ENCODE data around the gene CALM1. TPM values are rescaled to one million over a fixed set of nuclear protein-coding genes. Genes with fewer than 3 reads are reported as not detected.

Gene CALM1
- total RNA-seq, 4 donors from 2014 or later, result 106 to 240 (median 182) TPM

DNA sequence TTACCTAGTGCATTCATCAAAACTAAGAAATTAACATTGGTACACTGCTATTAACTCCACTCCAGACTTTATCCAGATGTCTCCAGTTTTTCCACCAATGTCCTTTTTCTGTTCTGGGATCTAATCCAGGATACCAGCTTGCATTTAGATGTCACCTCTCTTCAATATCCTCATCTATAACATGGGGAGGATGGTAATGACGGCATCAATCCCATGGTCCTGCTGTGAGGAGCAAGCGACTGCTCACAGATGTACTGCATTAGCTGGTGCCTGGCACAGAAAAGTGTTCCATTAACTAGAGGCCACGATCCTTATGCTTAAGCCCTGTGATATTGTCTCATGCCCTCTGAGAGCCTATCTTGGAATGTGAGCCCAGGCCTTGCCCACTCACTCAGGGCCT lies 53.8 kb downstream of the CALM1 start:
- intact Hi-C loops (cut with DNase I; ENCODE audit: low total_unique reads), result no loop called here
- DNase-seq (ENCODE audit: low spot score in 2 of 2), result peak in 1 of 2 donors; percentile 3
- no peak for TF ChIP-seq POLR2A (IDR thresholded peaks at IDR 0.05)
- TF ChIP-seq, protein P1, sequence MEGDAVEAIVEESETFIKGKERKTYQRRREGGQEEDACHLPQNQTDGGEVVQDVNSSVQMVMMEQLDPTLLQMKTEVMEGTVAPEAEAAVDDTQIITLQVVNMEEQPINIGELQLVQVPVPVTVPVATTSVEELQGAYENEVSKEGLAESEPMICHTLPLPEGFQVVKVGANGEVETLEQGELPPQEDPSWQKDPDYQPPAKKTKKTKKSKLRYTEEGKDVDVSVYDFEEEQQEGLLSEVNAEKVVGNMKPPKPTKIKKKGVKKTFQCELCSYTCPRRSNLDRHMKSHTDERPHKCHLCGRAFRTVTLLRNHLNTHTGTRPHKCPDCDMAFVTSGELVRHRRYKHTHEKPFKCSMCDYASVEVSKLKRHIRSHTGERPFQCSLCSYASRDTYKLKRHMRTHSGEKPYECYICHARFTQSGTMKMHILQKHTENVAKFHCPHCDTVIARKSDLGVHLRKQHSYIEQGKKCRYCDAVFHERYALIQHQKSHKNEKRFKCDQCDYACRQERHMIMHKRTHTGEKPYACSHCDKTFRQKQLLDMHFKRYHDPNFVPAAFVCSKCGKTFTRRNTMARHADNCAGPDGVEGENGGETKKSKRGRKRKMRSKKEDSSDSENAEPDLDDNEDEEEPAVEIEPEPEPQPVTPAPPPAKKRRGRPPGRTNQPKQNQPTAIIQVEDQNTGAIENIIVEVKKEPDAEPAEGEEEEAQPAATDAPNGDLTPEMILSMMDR (IDR thresholded peaks at IDR 0.05), result no peak
- H3K4me3 ChIP-seq (ENCODE audit: low read depth, poor library complexity, severe bottlenecking), result no peak overlapping the region
- 66 to 80% methylated on average over 3 of the region's 3 CpGs for WGBS, 2 donors

DNA sequence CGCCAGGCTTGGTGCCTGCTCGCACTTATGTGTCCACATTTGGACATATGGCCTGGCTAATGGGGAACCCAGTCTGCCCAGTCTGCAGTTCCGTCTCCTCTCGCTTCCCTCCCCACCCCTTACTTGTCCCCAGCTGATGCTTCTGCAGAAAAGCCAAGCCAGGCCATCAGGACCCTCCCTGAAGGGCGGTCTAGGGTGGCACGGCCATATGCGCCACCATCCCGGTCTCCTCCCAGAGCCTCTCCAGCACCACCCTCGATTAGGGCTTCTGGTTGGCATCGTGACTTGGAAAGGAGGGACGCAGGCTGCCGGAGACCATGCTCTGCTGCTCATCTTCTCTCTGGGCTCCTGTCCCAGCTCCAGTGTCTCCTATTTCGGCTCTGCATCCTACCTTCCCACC lies 54.6 kb downstream of the CALM1 start:
- TF ChIP-seq, protein P1 (IDR thresholded peaks at IDR 0.05), result no peak
- no peak for TF ChIP-seq POLR2A (IDR thresholded peaks at IDR 0.05)
- 90 to 96% methylated on average over 13 of the region's 13 CpGs for WGBS, 2 donors
- intact Hi-C loops (cut with DNase I; ENCODE audit: low total_unique reads), result no loop called here
- DNase-seq (ENCODE audit: low spot score in 2 of 2), result peak in 1 of 2 donors; percentile 53
- H3K4me3 ChIP-seq (ENCODE audit: low read depth, poor library complexity, severe bottlenecking), result no peak overlapping the region

DNA sequence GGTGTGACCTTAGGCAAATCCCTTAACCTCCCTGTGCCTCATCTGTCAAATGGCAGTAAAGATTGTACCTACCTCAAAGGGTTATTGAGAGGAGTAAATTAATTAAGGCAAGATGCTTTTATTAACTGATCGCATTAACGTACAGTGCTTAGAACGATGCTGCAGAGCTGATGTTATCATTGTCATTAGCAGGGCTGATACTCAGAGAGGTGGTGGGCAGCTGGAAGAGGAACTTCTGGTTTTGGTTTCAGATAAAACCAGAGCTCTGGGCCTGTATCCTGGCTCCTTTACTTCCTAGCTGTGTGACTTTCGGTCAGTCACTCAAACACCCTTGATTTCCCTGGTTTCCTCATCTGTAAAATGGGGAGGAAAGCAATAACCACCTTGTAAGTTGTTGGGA lies 55.1 kb downstream of the CALM1 start:
- no peak overlapping the region for H3K4me3 ChIP-seq (ENCODE audit: low read depth, poor library complexity, severe bottlenecking)
- WGBS, 2 donors, result 67 to 87% methylated on average over 4 of the region's 4 CpGs
- intact Hi-C loops (cut with DNase I; ENCODE audit: low total_unique reads), result no loop called here
- no peak for TF ChIP-seq POLR2A (IDR thresholded peaks at IDR 0.05)
- TF ChIP-seq, protein P1 (IDR thresholded peaks at IDR 0.05), result no peak
- no peak for DNase-seq (ENCODE audit: low spot score in 2 of 2)

DNA sequence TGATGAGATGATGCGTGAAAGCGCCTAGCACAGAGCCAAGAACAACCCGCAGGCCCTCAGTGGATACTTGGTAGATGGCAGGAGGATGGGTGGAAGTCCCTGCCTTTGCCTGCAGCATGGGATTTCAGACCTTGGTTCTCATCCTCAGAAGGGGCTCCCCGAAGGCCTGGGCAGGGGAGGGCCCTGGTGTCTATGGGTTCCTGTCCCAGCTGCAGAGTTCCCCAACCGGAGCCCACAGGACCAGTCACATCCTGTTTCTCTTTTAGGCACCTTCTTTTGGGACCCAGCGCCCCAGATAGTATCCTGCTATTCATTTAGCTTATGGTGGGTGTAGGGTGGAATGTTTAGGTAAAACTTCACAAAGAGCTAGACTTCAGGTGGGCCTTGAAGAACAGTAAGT lies 55.5 kb downstream of the CALM1 start:
- 86 to 87% methylated on average over 6 of the region's 6 CpGs for WGBS, 2 donors
- TF ChIP-seq POLR2A (IDR thresholded peaks at IDR 0.05), result no peak
- H3K4me3 ChIP-seq (ENCODE audit: low read depth, poor library complexity, severe bottlenecking), result no peak overlapping the region
- peak in 1 of 2 donors; percentile 78 for DNase-seq (ENCODE audit: low spot score in 2 of 2)
- intact Hi-C loops (cut with DNase I; ENCODE audit: low total_unique reads), result no loop called here

DNA sequence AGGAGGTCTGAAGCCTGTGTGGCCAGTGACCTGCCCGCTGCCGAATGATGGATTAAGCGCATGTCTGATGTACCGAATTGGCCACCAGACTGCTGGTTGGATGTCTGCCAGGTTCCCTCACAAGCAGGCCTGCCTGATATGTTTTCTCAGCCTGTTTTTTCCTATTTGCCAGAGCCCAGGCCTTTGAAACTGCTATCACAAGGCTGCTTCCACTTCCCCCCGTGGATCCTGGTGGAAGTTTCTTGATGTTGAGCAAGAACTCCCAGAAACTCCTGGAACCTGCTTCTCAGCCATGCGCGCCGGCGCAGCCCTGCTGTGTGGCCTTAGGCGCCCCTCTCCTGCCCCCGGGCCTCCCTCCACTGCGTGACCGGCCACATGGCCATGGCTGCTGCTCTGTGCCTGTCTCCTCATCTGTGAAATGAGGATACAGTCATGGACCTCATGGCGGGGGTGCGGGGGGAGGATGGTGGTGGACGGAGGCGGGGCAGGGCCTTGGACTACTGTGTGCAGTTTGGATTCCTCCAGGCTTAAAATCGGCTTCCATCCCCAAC lies 56.6 kb downstream of the CALM1 start:
- TF ChIP-seq POLR2A (IDR thresholded peaks at IDR 0.05), result no peak
- TF ChIP-seq, protein P1 (IDR thresholded peaks at IDR 0.05), result no peak
- intact Hi-C loops (cut with DNase I; ENCODE audit: low total_unique reads), result no loop called here
- H3K4me3 ChIP-seq (ENCODE audit: low read depth, poor library complexity, severe bottlenecking), result no peak overlapping the region
- DNase-seq (ENCODE audit: low spot score in 2 of 2), result peak in 1 of 2 donors; percentile 71
- 76 to 77% methylated on average over 14 to 18 of the region's 18 CpGs for WGBS, 2 donors

DNA sequence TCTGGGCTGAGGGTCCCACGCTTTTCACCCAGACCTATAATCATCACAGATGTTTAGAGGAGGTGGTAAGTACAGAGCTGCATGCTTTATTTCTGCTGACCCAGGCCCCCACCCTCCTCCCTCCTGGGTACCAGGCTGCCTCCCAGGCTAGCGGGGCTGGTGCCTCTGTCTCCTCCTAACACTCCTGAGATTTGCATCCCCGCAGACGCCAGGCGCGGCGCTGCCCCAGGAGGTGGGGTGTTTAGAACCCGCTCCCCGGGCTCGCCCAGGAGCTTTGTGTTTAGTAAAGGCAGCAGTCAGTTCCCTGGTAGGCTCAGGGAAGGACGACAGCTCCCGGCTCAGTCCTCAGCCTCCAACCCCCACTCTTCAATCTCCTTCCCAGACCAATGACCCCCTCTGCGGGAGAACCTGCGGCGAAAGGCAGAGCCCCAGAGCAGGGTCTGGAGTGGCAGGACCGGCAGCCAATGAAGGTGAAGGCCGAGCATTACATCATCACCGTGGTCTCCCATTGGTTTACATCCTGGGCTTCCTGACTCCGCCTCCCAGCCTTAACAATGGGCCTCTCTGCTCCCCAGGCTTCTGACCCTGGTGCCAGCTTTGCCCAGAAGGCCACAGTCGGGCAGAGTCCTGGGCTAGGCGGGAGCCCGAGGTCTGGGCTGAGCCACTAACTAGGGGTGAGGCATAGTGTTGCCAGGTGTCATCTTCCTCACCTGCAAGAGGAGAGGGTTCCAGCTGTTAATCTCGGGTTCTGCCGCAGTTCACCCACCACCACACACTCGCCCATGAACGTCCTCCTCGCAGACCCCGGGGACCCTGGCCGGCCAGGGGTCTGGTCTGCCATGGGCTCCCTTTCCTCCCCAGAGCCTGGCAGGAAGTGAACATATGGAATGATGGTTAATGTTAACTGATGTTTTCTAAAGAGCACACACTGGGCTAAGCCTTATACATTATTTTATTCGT lies 57.5 kb downstream of the CALM1 start:
- 46% methylated on average over 30 of the region's 30 CpGs for WGBS, 2 donors
- peak; percentile 24 to 81 for DNase-seq (ENCODE audit: low spot score in 2 of 2)
- intact Hi-C loops (cut with DNase I; ENCODE audit: low total_unique reads), result loop anchor here (1.0 kb wide), 1 partner anchor 22 kb away; no protein-coding TSS in a partner anchor
- no peak overlapping the region for H3K4me3 ChIP-seq (ENCODE audit: low read depth, poor library complexity, severe bottlenecking)
- no peak for TF ChIP-seq POLR2A (IDR thresholded peaks at IDR 0.05)
- TF ChIP-seq, protein P1 (IDR thresholded peaks at IDR 0.05), result no peak

Data from lower leg skin (tissue), 4 donors.